ENCODE results near the gene KAT2A.

DNA sequence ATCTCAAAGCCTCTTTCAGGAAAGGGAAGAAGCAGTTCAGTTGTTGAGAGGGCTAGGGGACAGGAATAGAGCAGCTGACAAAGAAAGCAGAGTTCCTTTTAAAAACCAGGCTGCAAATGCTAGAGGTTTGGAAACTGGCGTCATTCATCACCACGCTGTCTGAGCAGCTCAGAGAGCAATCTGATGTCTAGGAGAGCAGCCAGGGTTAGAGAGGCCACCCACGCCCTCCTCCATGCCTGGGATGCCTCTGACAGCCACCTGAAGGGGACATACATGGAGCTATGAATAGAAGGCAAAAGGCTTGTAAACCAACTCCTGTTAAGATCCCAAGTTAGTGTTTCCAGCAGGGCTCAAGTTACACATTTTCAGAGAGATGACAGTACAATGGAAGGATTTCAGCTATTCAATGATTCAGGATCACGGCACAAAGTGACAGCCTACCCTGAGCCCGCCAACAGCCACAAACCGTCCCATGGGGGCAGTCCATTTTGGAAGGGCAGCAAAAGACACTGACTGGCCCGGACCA lies 21.3 kb upstream of the KAT2A start:
- no peak for TF ChIP-seq TAF1 (IDR thresholded peaks at IDR 0.05; ENCODE audit: low read depth, low read length)
- TF ChIP-seq SPI1 (IDR thresholded peaks at IDR 0.05; ENCODE audit: low read depth, low read length) = no peak
- no peak for TF ChIP-seq POLR2AphosphoS5 (IDR thresholded peaks at IDR 0.05; ENCODE audit: low read depth, low read length)
- TF ChIP-seq POLR2A (IDR thresholded peaks at IDR 0.05; ENCODE audit: low read depth, low read length) = no peak
